ENCODE measurements around the gene GLIS2. TPM values are rescaled to one million over a fixed set of nuclear protein-coding genes. Genes with fewer than 3 reads are reported as not detected.

GLIS2 gene
- total and polyA plus RNA-seq, 5 donors from 2014 or later, result 0.03 TPM; not detected in 4

DNA sequence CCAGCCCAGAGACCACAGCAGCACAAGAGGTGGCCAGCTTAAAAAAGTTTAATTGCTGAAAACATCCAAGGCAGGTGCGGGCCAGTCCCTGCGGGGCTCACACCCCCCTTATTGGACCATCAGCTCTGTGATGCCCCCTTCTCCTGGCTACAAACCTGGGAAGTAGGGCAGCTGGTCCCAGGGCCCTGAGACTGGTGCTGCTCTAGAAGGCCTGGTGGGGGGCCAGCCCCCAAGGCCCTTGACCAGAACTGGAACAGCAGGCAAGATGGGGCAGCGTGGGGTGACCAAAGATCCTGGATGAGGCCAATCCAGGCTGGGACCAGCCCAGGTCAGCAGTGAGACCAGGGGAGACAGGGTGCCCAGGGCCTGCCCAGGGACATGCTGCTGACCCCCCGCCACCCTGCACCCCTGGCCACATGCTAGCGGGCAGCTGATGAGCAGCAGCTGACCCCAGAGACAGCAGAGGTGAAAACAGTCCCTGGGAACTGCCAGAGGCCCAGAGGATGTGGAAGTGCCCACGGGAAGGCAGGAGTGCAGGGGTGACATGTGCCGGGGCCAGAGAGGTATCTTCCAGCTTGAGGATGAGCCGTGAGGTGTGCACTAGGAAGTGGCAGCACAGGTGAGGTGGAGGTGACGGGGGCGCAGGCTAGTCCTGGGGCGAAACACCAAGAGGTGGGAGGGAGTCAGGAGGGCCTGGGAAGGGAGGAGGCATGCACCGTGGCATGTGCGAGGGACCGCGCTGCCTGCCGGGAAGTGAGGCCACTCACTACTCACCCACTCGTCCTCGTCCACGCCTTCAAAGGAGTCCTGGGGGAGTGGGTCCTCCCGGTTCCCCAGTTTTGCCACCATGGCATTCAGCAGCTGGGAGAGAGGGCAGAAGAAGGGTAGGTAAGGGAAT lies 38.9 kb downstream of the GLIS2 start:
- no peak overlapping the region for H3K27ac Mint-ChIP-seq
- peaks cover 0 to 22% (median 11%) of the 10 kb centered on the region in 4 donors for H3K4me1 Mint-ChIP-seq
- H3K36me3 Mint-ChIP-seq, result peaks cover 8% of the 10 kb centered on the region

GRCh38 chr16:4356820-4357219 lies 41.0 kb downstream of the GLIS2 start:
- Mint-ChIP-seq H3K36me3 (peaks cover 8% of the 10 kb centered on the region), H3K4me3 (no peak overlapping the region), H3K4me1 (peaks cover 0 to 6% (median 2%) of the 10 kb centered on the region in 4 donors), H3K9me3 (peaks cover 0 to 1% (median 0%) of the 10 kb centered on the region in 7 donors), H3K27ac (no peak overlapping the region), H3K27me3 (no peaks in the 10 kb centered on the region)
- H3K4me3 ChIP-seq (ENCODE audit: low read depth, low read length), result no peak overlapping the region
- H3K9me3 ChIP-seq (ENCODE audit: control insufficient read depth in 2 of 2, low read length in 2 of 2), result no peaks in the 10 kb centered on the region
- peaks cover 51% of the 10 kb centered on the region for H3K36me3 ChIP-seq (ENCODE audit: control insufficient read depth, insufficient read depth, low read length)
- no peaks in the 10 kb centered on the region for H3K27me3 ChIP-seq (ENCODE audit: control insufficient read depth, insufficient read depth, low read length)
- no peak overlapping the region for H3K27ac ChIP-seq (ENCODE audit: insufficient read depth, low read length, poor library complexity, severe bottlenecking)
- no peaks in the 10 kb centered on the region for H3K4me1 ChIP-seq (ENCODE audit: control insufficient read depth, insufficient read depth, low read length, poor library complexity, severe bottlenecking)
- no peak for ATAC-seq (ENCODE audit: low read depth in 2 of 2)
- no peak for DNase-seq

More for the DNA sequence above, 38.9 kb downstream of the GLIS2 start:
- H3K27me3 Mint-ChIP-seq, result no peaks in the 10 kb centered on the region
- no peak for ATAC-seq (ENCODE audit: low read depth in 2 of 2)
- Histone ChIP-seq H3K4me1 (ENCODE audit: control insufficient read depth, insufficient read depth, low read length, poor library complexity, severe bottlenecking) (peaks cover 17% of the 10 kb centered on the region), H3K27ac (ENCODE audit: insufficient read depth, low read length, poor library complexity, severe bottlenecking) (no peak overlapping the region), H3K9me3 (ENCODE audit: control insufficient read depth in 2 of 2, low read length in 2 of 2) (no peaks in the 10 kb centered on the region), H3K27me3 (ENCODE audit: control insufficient read depth, insufficient read depth, low read length) (no peaks in the 10 kb centered on the region), H3K4me3 (ENCODE audit: low read depth, low read length) (no peak overlapping the region), H3K36me3 (ENCODE audit: control insufficient read depth, insufficient read depth, low read length) (peaks cover 34% of the 10 kb centered on the region)
- H3K9me3 Mint-ChIP-seq, result peaks cover 0 to 1% (median 0%) of the 10 kb centered on the region in 7 donors
- no peak for DNase-seq
- H3K4me3 Mint-ChIP-seq, result no peak overlapping the region

DNA sequence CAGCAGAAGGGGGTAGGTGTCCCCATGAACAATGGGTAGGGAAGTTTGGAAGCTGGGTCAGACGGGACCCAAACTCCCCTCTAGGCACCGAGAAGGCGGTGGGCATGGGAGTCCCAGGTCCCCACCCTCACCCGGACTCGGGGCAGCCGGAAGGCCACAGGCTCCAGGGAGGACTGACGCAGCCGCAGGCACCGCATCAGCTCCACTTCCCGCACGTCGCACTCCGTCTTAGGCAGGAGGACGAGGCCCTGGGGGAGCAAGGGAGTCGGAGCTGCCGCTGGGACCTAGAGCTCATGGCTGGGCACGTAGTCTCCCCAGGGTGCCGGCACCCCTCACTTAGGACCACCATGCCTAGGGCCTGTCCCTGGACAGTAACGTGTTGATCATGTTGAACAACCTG lies 42.4 kb downstream of the GLIS2 start:
- Histone ChIP-seq H3K27me3 (ENCODE audit: control insufficient read depth, insufficient read depth, low read length) (no peaks in the 10 kb centered on the region), H3K36me3 (ENCODE audit: control insufficient read depth, insufficient read depth, low read length) (peaks cover 63% of the 10 kb centered on the region), H3K4me1 (ENCODE audit: control insufficient read depth, insufficient read depth, low read length, poor library complexity, severe bottlenecking) (no peaks in the 10 kb centered on the region), H3K4me3 (ENCODE audit: low read depth, low read length) (no peak overlapping the region), H3K9me3 (ENCODE audit: control insufficient read depth in 2 of 2, low read length in 2 of 2) (no peaks in the 10 kb centered on the region), H3K27ac (ENCODE audit: insufficient read depth, low read length, poor library complexity, severe bottlenecking) (no peak overlapping the region)
- DNase-seq (no peak), ATAC-seq (ENCODE audit: low read depth in 2 of 2) (no peak)
- Mint-ChIP-seq H3K27ac (no peak overlapping the region), H3K4me1 (peaks cover 0 to 6% (median 2%) of the 10 kb centered on the region in 4 donors), H3K27me3 (no peaks in the 10 kb centered on the region), H3K36me3 (peaks cover 12% of the 10 kb centered on the region), H3K9me3 (peaks cover 0 to 1% (median 0%) of the 10 kb centered on the region in 7 donors), H3K4me3 (no peak overlapping the region)

GRCh38 chr16:4358831-4359561 lies 43.1 kb downstream of the GLIS2 start:
- Histone ChIP-seq H3K27me3 (ENCODE audit: control insufficient read depth, insufficient read depth, low read length) (no peaks in the 10 kb centered on the region), H3K36me3 (ENCODE audit: control insufficient read depth, insufficient read depth, low read length) (peaks cover 68% of the 10 kb centered on the region), H3K4me1 (ENCODE audit: control insufficient read depth, insufficient read depth, low read length, poor library complexity, severe bottlenecking) (no peaks in the 10 kb centered on the region), H3K4me3 (ENCODE audit: low read depth, low read length) (no peak overlapping the region), H3K9me3 (ENCODE audit: control insufficient read depth in 2 of 2, low read length in 2 of 2) (no peaks in the 10 kb centered on the region), H3K27ac (ENCODE audit: insufficient read depth, low read length, poor library complexity, severe bottlenecking) (no peak overlapping the region)
- H3K36me3 Mint-ChIP-seq, result peaks cover 15% of the 10 kb centered on the region
- ATAC-seq (ENCODE audit: low read depth in 2 of 2), result peak; percentile 59 to 73
- no peaks in the 10 kb centered on the region for H3K27me3 Mint-ChIP-seq
- peaks cover 0 to 3% (median under 1%) of the 10 kb centered on the region in 4 donors for H3K4me1 Mint-ChIP-seq
- H3K9me3 Mint-ChIP-seq, result peaks cover 0 to 1% (median 0%) of the 10 kb centered on the region in 7 donors
- no peak overlapping the region for H3K4me3 Mint-ChIP-seq
- H3K27ac Mint-ChIP-seq, result peak overlapping the region in 2 of 3 donors; percentile 43 to 83
- peak; percentile 47 to 63 (median 53) for DNase-seq

- DNase-seq, result no peak
- ATAC-seq (ENCODE audit: low read depth in 2 of 2), result no peak
- Histone ChIP-seq H3K27ac (ENCODE audit: insufficient read depth, low read length, poor library complexity, severe bottlenecking) (no peak overlapping the region), H3K9me3 (ENCODE audit: control insufficient read depth in 2 of 2, low read length in 2 of 2) (no peaks in the 10 kb centered on the region), H3K4me3 (ENCODE audit: low read depth, low read length) (no peak overlapping the region), H3K4me1 (ENCODE audit: control insufficient read depth, insufficient read depth, low read length, poor library complexity, severe bottlenecking) (no peaks in the 10 kb centered on the region), H3K27me3 (ENCODE audit: control insufficient read depth, insufficient read depth, low read length) (no peaks in the 10 kb centered on the region), H3K36me3 (ENCODE audit: control insufficient read depth, insufficient read depth, low read length) (peaks cover 71% of the 10 kb centered on the region)
- Mint-ChIP-seq H3K9me3 (peaks cover 0 to 1% (median 0%) of the 10 kb centered on the region in 7 donors), H3K27ac (no peak overlapping the region), H3K36me3 (peaks cover 12% of the 10 kb centered on the region), H3K4me1 (peaks cover 0 to 3% (median 0%) of the 10 kb centered on the region in 4 donors), H3K27me3 (no peaks in the 10 kb centered on the region), H3K4me3 (no peak overlapping the region)
Measured at GRCh38 chr16:4359914-4360313, 44.0 kb downstream of the GLIS2 start.

- peaks cover 12% of the 10 kb centered on the region for H3K36me3 Mint-ChIP-seq
- H3K4me1 Mint-ChIP-seq, result peaks cover 0 to 3% (median 0%) of the 10 kb centered on the region in 4 donors
- DNase-seq (no peak), ATAC-seq (ENCODE audit: low read depth in 2 of 2) (no peak)
- Histone ChIP-seq H3K4me3 (ENCODE audit: low read depth, low read length) (no peak overlapping the region), H3K9me3 (ENCODE audit: control insufficient read depth in 2 of 2, low read length in 2 of 2) (no peaks in the 10 kb centered on the region), H3K4me1 (ENCODE audit: control insufficient read depth, insufficient read depth, low read length, poor library complexity, severe bottlenecking) (no peaks in the 10 kb centered on the region), H3K36me3 (ENCODE audit: control insufficient read depth, insufficient read depth, low read length) (peaks cover 74% of the 10 kb centered on the region), H3K27ac (ENCODE audit: insufficient read depth, low read length, poor library complexity, severe bottlenecking) (no peak overlapping the region), H3K27me3 (ENCODE audit: control insufficient read depth, insufficient read depth, low read length) (no peaks in the 10 kb centered on the region)
- peaks cover 0 to 1% (median 0%) of the 10 kb centered on the region in 7 donors for H3K9me3 Mint-ChIP-seq
- no peak overlapping the region for H3K4me3 Mint-ChIP-seq
- H3K27me3 Mint-ChIP-seq, result no peaks in the 10 kb centered on the region
- H3K27ac Mint-ChIP-seq, result no peak overlapping the region
Measured at GRCh38 chr16:4360538-4361021, 44.7 kb downstream of the GLIS2 start.

DNA sequence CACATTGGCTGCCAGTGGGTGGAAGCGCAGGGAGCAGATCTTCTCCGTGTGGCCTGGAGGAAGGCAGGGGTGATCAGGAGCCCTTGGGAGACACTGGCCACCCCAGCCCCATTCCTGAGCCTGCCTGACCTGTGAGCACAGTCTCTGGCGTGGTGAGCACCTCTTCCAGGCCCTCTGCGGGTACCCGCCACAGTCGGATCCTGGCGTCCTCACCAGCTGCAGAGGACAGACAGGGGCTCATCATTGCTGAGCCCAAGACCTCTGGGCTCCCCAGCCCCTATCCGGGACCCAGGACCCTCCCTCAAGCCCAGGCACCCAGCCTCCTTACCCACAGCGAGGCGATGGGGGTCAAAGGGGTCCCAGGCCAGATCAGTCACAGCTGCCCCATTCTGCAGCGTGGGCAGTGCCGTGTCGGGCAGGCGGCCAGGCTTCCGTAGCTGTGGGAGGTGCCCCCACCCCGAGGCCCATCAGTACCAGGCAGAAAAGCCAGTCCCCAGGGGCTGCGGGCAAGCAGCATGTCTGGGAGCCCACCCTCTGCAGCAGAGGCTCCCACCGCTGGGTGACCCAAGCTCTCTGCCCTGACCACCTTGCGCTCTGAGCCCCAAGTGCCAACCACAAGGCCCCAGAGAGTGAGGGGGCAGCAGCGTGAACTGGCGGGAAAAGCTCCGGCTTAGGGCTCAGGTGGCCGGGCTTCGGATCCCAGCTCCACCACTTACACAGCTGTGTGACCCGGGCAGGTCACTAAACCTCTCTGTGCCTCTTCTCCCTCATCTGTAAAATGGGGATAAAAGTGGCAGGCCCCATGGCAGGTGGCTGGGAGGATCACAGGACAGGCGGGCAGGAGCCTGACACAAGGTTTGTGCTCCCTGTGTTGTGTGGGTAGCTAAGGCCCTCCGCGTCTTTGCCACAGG lies 45.4 kb downstream of the GLIS2 start:
- Mint-ChIP-seq H3K4me1 (peaks cover 0 to 3% (median 0%) of the 10 kb centered on the region in 4 donors), H3K9me3 (peaks cover 0 to 1% (median 0%) of the 10 kb centered on the region in 7 donors), H3K27me3 (no peaks in the 10 kb centered on the region), H3K27ac (no peak overlapping the region), H3K36me3 (peaks cover 12% of the 10 kb centered on the region), H3K4me3 (no peak overlapping the region)
- Histone ChIP-seq H3K36me3 (ENCODE audit: control insufficient read depth, insufficient read depth, low read length) (peaks cover 78% of the 10 kb centered on the region), H3K27ac (ENCODE audit: insufficient read depth, low read length, poor library complexity, severe bottlenecking) (no peak overlapping the region), H3K27me3 (ENCODE audit: control insufficient read depth, insufficient read depth, low read length) (no peaks in the 10 kb centered on the region), H3K9me3 (ENCODE audit: control insufficient read depth in 2 of 2, low read length in 2 of 2) (no peaks in the 10 kb centered on the region), H3K4me1 (ENCODE audit: control insufficient read depth, insufficient read depth, low read length, poor library complexity, severe bottlenecking) (no peaks in the 10 kb centered on the region), H3K4me3 (ENCODE audit: low read depth, low read length) (no peak overlapping the region)
- ATAC-seq (ENCODE audit: low read depth in 2 of 2) (no peak), DNase-seq (no peak)
